NCI-H748 treated with DMSO at 0.1 percent for 48 hours (cell line): ENCODE results near the gene COL27A1.

Experiments
- DNase-seq: peaks from one replicate; lab custom pipeline; 2025; lab: John Stamatoyannopoulos, UW

Gene COL27A1

GRCh38 chr9:114155263-114155994 is at the start of gene COL27A1:
Gene COL27A1 (plus strand): TSS chr9:114155537. CDS start chr9:114155951, 414 bp downstream.
- DNase-seq, result peak; percentile 32

- no peak for DNase-seq
Observed at GRCh38 chr9:114107286-114108001, 47.9 kb upstream of the COL27A1 start.

- DNase-seq, result peak; percentile 62
Observed at GRCh38 chr9:114108016-114108833, 47.1 kb upstream of the COL27A1 start.

GRCh38 chr9:114109124-114109523 is 46.2 kb upstream of the COL27A1 start:
- no peak for DNase-seq

- DNase-seq, result no peak
Observed at GRCh38 chr9:114110180-114110579, 45.2 kb upstream of the COL27A1 start.

- DNase-seq, result no peak
Observed at GRCh38 chr9:114112325-114112724, 43.0 kb upstream of the COL27A1 start.

GRCh38 chr9:114112778-114113584 is 42.4 kb upstream of the COL27A1 start:
- no peak for DNase-seq

- DNase-seq, result no peak
Observed at GRCh38 chr9:114114364-114114763, 41.0 kb upstream of the COL27A1 start.

GRCh38 chr9:114115654-114116125 is 39.6 kb upstream of the COL27A1 start:
- no peak for DNase-seq

- DNase-seq, result no peak
Observed at GRCh38 chr9:114116126-114116747, 39.1 kb upstream of the COL27A1 start.

- no peak for DNase-seq
Observed at GRCh38 chr9:114117614-114117995, 37.7 kb upstream of the COL27A1 start.

GRCh38 chr9:114117996-114118830 is 37.1 kb upstream of the COL27A1 start:
- DNase-seq, result peak; percentile 67

GRCh38 chr9:114119242-114120191 is 35.8 kb upstream of the COL27A1 start:
- DNase-seq, result no peak

GRCh38 chr9:114120192-114121014 is 34.9 kb upstream of the COL27A1 start:
- DNase-seq, result no peak

GRCh38 chr9:114121227-114122135 is 33.9 kb upstream of the COL27A1 start:
- DNase-seq, result no peak

- DNase-seq, result no peak
Observed at GRCh38 chr9:114122136-114123027, 33.0 kb upstream of the COL27A1 start.
